Embryonic facial prominence (tissue), 1 donor: Measurements from ENCODE around the gene NCK2.

Experiments used
- DNase-seq: peaks from one replicate; pipeline ENCODE4 v3.0.0-alpha.2; 2016; ENCODE audit errors: extremely low spot score

The NCK2 gene

GRCh38 chr2:105744909-105745853 is at the start of gene NCK2:
TSS of gene NCK2 (plus strand) at chr2:105744912. CDS start at chr2:105855064, 110,152 bp downstream.
- no peak for DNase-seq

- DNase-seq = no peak
Measured at GRCh38 chr2:105697781-105698449, 46.8 kb upstream of the NCK2 start.

- DNase-seq = no peak
Measured at GRCh38 chr2:105698820-105699219, 45.9 kb upstream of the NCK2 start.

GRCh38 chr2:105701042-105701441 is 43.7 kb upstream of the NCK2 start:
- DNase-seq = no peak

- DNase-seq = no peak
Measured at GRCh38 chr2:105708697-105709096, 36.0 kb upstream of the NCK2 start.

GRCh38 chr2:105711394-105711793 is 33.3 kb upstream of the NCK2 start:
- DNase-seq = no peak

- no peak for DNase-seq
Measured at GRCh38 chr2:105712166-105712915, 32.4 kb upstream of the NCK2 start.

- DNase-seq = no peak
Measured at GRCh38 chr2:105712981-105713596, 31.6 kb upstream of the NCK2 start.

- no peak for DNase-seq
Measured at GRCh38 chr2:105714141-105714540, 30.6 kb upstream of the NCK2 start.

- DNase-seq = no peak
Measured at GRCh38 chr2:105718846-105719481, 25.7 kb upstream of the NCK2 start.

- DNase-seq = no peak
Measured at GRCh38 chr2:105721991-105722511, 22.7 kb upstream of the NCK2 start.

- no peak for DNase-seq
Measured at GRCh38 chr2:105722726-105723297, 21.9 kb upstream of the NCK2 start.

GRCh38 chr2:105723431-105723830 is 21.3 kb upstream of the NCK2 start:
- DNase-seq = no peak

GRCh38 chr2:105725388-105725787 is 19.3 kb upstream of the NCK2 start:
- no peak for DNase-seq

GRCh38 chr2:105730170-105730569 is 14.5 kb upstream of the NCK2 start:
- DNase-seq = no peak

GRCh38 chr2:105731511-105731910 is 13.2 kb upstream of the NCK2 start:
- no peak for DNase-seq

- peak; percentile 45 for DNase-seq
Measured at GRCh38 chr2:105732101-105732500, 12.6 kb upstream of the NCK2 start.

- DNase-seq = no peak
Measured at GRCh38 chr2:105732955-105733607, 11.6 kb upstream of the NCK2 start.

GRCh38 chr2:105733875-105734274 is 10.8 kb upstream of the NCK2 start:
- no peak for DNase-seq
